CD4-positive, alpha-beta T cell treated with Interleukin-17A for 1 hour (primary cell): ENCODE results near the gene HMGXB3.
A peak's percentile ranks its signal among the peaks of the same experiment; 100 is the strongest.
"Not testable (repeated sequence)": the region's sequence is repeated elsewhere in the genome, so short reads cannot be mapped to it uniquely, and the experiment has no call there.

Source experiments
- DNase-seq: peaks from one replicate; pipeline ENCODE4 v3.0.0-alpha.2; 2020

Gene HMGXB3

GRCh38 chr5:150068961-150069645, 68.6 kb downstream of the HMGXB3 start:
- no peak for DNase-seq

GRCh38 chr5:150069672-150070627, 69.4 kb downstream of the HMGXB3 start:
- DNase-seq: no peak

- DNase-seq: no peak
Measured at GRCh38 chr5:150070821-150071220, 70.3 kb downstream of the HMGXB3 start.

- DNase-seq: no peak
Measured at GRCh38 chr5:150073086-150073625, 72.6 kb downstream of the HMGXB3 start.

- no peak for DNase-seq
Measured at GRCh38 chr5:150073677-150074076, 73.1 kb downstream of the HMGXB3 start.

- no peak for DNase-seq
Measured at GRCh38 chr5:150075233-150075632, 74.7 kb downstream of the HMGXB3 start.

- DNase-seq: no peak
Measured at GRCh38 chr5:150075806-150076205, 75.3 kb downstream of the HMGXB3 start.

GRCh38 chr5:150077060-150077459, 76.5 kb downstream of the HMGXB3 start:
- no peak for DNase-seq

- DNase-seq: no peak
Measured at GRCh38 chr5:150077996-150078801, 77.7 kb downstream of the HMGXB3 start.

- DNase-seq: no peak
Measured at GRCh38 chr5:150078802-150079689, 78.5 kb downstream of the HMGXB3 start.

GRCh38 chr5:150079909-150080461, 79.4 kb downstream of the HMGXB3 start:
- DNase-seq: no peak

- no peak for DNase-seq
Measured at GRCh38 chr5:150080696-150081435, 80.3 kb downstream of the HMGXB3 start.

- peak; percentile 8 for DNase-seq
Measured at GRCh38 chr5:150081541-150082283, 81.2 kb downstream of the HMGXB3 start.

- DNase-seq: no peak
Measured at GRCh38 chr5:150082374-150082773, 81.8 kb downstream of the HMGXB3 start.

- no peak for DNase-seq
Measured at GRCh38 chr5:150082889-150083288, 82.3 kb downstream of the HMGXB3 start.

GRCh38 chr5:150084754-150085153, 84.2 kb downstream of the HMGXB3 start:
- DNase-seq: not testable (repeated sequence)

- DNase-seq: no peak
Measured at GRCh38 chr5:150085191-150085912, 84.8 kb downstream of the HMGXB3 start.

- no peak for DNase-seq
Measured at GRCh38 chr5:150085950-150086715, 85.6 kb downstream of the HMGXB3 start, which contains the start of gene CSF1R. Gene CSF1R (minus strand): TSS chr5:150086554. CDS start chr5:150086427, 127 bp downstream.
